ENCODE measurements around the gene GLI1.

GLI1 gene

DNA sequence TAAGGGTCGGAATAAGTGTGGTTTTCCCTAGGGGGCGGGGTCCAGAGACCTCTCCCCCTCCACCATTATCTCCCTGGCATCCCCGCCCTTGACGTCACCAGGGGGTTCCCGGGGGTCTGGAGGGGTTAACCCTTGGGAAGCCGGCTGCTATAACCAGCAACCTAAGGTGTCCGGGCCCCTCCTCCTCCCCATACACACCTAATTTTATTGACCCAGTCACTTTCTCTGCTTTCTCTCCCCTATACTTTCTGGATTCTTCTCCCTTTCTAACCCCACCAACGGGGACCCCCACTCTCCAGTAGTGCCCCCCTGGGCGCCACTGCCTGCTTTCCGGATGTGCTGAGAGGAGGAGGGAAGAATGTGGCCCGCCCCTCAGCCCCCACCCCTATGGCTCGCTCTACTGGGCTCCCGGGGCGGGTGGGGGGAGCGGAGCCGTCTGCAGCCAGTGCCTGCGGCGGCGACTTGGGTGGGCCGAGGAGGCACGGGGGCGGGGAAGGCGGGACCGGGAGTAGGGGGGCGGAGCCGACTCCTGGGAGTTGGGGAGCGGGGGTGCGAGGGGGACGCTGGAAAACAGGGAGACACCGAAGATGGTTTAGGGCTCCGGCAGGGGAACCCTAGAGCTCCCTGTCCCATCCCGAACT is 1.8 kb downstream of the GLI1 start:
- DNase-seq (ENCODE audit: low spot score), result peak; percentile 90

DNA sequence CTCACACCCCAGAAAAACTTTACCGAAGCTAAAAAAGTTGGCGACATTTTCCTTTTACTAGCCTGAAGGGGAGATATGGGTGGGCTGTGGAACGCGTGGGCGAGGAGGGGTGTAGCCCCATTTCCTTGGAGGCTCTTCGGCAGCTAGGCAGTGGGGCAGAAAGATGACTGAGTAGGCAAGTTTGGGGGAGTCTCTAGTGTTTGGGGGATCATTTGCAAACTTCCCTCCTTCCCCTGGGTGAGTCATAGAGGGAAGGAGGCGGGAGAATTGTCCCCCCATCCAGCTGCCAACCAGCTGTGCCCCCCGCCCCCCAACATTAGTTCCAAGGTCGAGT is 2.3 kb downstream of the GLI1 start:
- DNase-seq (ENCODE audit: low spot score), result peak; percentile 78

DNA sequence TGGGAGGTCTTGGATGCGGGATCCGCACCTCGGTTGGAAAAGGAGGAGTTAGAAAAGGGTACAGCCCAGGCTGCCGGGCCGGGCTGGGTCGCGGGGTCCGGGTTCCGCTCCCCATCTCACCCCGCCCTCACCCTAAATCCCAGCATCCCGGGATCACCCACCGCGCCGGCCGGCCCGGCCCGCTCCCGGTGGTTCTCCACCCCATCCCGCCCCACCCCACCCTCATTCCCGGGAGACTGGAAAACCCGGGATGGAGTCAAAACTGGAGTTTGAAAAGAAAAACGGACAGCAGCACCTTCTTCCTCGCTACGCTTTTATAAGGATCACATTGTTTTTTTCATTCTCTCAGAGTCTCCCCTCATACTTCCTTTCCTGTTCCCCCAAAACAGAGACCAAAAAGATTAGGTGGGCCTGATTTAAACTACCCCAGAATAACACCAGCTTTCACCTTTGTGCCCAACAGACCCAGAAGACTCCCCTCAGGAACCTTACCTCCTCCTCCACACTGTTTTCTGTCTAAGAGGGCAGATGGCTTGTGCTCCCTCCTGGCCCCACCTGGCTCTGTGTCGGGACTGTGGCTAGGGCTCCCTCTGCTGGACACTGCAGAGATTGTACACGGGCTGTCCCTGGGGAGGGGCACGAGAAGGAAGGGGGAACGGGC is 2.8 kb downstream of the GLI1 start:
- DNase-seq (ENCODE audit: low spot score), result peak; percentile 88

DNA sequence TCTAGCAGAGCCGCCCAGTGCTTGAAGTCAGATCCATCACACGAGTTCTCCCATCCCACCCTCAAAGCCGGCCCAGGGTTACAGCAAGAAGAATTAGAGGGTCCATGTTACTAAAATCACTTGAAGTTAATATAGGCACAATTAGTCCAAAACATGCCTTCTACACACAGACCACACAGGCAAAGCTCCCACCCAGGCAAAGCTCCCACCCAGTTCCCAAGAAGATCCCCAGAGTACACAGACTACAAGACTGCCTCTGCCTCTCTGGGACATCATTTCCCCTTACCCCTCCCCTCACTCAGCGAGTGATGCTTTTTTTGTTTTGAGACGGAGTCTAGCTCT is 3.3 kb downstream of the GLI1 start:
- DNase-seq (ENCODE audit: low spot score), result no peak

DNA sequence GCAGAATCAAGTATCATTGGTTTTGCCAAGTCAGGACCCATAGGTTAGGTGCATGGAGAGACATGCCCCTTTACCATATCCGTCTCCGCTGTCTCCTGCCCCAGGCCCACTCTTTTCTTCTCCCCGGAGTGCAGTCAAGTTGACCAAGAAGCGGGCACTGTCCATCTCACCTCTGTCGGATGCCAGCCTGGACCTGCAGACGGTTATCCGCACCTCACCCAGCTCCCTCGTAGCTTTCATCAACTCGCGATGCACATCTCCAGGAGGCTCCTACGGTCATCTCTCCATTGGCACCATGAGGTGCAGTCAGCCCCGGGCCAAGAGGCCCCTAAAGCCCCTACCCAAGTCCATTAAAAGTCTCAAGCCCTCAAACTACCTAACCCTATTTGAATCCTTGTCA is 5.0 kb downstream of the GLI1 start:
- no peak for DNase-seq (ENCODE audit: low spot score)

DNA sequence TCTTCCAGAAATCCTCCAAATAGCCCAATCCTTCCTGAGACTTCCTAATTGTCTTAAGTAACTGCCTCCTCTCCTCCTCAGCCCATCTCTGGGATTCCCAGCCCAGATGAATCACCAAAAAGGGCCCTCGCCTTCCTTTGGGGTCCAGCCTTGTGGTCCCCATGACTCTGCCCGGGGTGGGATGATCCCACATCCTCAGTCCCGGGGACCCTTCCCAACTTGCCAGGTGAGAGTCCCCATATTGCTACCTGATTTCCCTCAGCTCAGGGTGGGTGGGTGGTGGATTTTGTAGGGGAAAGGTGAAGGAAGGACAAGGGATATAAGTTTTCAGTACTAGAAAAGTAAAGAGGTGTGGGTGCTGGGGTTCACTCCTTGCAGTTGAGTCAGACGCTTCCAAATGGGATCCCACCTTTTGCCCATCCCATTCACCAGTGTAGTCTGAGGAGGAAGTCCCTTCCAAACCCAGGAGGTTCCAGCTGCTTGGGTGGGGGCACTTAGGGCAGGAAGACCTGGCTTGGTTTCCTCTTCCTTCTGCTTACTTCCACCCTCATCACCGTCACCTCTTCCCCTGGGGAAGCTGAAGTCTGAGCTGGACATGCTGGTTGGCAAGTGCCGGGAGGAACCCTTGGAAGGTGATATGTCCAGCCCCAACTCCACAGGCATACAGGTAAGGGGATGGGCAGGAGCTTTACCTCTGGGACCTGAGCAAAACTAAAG is 5.6 kb downstream of the GLI1 start:
- no peak for DNase-seq (ENCODE audit: low spot score)

DNA sequence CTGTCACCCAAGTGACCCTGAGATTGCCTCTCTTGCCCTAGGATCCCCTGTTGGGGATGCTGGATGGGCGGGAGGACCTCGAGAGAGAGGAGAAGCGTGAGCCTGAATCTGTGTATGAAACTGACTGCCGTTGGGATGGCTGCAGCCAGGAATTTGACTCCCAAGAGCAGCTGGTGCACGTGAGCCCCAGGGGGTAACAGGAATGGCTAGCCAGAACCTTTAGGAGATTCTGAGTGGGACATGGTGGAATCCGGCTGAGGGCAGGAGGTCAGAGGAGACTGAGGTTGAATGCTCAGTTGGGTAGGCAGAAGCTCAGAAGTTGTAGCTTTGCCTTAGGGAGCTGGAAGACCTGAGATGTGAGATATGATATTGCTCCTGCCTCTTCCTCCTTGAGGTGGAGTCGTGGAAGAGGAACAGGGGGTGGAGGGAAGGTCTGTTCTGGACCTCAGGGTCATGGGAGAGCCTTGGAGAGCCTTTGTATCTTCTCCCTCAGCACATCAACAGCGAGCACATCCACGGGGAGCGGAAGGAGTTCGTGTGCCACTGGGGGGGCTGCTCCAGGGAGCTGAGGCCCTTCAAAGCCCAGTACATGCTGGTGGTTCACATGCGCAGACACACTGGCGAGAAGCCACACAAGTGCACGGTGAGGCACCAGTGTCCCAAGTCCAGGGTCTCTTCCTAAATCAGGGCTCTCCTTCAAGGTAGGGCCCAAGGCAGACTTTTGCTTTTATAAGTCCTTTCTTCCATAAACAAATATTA is 6.3 kb downstream of the GLI1 start:
- no peak for DNase-seq (ENCODE audit: low spot score)

DNA sequence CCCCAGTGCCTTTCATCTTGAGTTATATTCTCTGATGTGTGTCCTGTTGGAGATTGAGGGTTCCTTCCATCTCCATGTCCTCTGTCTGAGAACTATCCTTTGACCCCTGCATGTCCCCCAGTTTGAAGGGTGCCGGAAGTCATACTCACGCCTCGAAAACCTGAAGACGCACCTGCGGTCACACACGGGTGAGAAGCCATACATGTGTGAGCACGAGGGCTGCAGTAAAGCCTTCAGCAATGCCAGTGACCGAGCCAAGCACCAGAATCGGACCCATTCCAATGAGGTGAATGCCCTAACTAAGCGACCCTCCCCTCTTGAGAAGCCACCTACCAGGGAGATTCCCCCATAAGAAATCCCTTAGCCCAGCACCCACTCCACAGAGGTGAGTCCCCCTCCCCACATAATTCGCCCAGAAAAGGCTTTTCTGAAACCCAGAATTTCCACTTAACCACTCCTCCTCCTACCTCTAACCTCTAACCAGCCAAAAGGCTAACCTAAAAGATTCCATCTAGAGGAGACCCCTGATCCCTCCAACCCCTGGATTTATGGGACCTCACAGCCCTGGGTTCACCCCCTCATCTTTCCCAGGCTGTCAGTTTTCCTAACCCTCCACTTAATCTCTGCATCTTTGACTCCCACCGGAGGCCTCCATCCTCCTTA is 7.8 kb downstream of the GLI1 start:
- no peak for DNase-seq (ENCODE audit: low spot score)

DNA sequence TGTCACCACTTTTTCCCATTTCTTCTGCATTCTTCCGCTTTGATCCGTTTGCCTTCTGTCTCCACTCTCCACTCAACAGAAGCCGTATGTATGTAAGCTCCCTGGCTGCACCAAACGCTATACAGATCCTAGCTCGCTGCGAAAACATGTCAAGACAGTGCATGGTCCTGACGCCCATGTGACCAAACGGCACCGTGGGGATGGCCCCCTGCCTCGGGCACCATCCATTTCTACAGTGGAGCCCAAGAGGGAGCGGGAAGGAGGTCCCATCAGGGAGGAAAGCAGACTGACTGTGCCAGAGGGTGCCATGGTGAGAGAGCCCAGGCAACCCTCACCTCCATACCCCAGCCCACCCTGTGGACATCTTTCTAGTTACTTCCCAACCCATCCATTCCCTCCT is 8.3 kb downstream of the GLI1 start:
- DNase-seq (ENCODE audit: low spot score), result no peak

DNA sequence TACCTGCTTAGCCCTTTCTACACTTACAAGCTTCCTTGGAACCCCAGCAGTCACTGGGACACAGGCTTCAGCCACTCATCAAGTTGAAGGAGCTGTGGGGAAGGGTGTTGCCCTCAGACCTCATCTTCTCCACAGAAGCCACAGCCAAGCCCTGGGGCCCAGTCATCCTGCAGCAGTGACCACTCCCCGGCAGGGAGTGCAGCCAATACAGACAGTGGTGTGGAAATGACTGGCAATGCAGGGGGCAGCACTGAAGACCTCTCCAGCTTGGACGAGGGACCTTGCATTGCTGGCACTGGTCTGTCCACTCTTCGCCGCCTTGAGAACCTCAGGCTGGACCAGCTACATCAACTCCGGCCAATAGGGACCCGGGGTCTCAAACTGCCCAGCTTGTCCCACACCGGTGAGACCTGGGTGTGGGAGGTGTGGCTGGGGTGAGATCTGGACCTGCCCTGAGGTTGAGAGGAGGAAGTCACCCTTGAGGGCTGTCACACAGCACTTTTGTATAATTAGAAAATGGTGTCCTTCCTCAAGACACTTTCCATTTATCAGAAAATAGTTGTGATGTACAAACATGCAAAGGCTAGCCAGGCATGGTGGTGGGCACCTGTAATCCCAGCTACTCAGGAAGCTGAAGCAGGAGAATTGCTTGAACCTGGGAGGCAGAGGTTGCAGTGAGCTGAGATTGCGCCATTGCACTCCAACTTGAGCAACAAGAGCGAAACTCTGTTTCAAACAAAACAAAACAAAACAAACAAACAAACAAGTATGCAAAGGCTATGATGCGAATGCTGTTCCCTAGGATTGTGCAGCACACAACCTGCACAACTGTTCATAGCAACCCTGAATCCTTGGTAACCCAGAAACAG is 9.9 kb downstream of the GLI1 start:
- no peak for DNase-seq (ENCODE audit: low spot score)

DNA sequence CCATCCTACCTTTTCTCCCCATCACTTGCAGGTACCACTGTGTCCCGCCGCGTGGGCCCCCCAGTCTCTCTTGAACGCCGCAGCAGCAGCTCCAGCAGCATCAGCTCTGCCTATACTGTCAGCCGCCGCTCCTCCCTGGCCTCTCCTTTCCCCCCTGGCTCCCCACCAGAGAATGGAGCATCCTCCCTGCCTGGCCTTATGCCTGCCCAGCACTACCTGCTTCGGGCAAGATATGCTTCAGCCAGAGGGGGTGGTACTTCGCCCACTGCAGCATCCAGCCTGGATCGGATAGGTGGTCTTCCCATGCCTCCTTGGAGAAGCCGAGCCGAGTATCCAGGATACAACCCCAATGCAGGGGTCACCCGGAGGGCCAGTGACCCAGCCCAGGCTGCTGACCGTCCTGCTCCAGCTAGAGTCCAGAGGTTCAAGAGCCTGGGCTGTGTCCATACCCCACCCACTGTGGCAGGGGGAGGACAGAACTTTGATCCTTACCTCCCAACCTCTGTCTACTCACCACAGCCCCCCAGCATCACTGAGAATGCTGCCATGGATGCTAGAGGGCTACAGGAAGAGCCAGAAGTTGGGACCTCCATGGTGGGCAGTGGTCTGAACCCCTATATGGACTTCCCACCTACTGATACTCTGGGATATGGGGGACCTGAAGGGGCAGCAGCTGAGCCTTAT is 10.8 kb downstream of the GLI1 start:
- no peak for DNase-seq (ENCODE audit: low spot score)

DNA sequence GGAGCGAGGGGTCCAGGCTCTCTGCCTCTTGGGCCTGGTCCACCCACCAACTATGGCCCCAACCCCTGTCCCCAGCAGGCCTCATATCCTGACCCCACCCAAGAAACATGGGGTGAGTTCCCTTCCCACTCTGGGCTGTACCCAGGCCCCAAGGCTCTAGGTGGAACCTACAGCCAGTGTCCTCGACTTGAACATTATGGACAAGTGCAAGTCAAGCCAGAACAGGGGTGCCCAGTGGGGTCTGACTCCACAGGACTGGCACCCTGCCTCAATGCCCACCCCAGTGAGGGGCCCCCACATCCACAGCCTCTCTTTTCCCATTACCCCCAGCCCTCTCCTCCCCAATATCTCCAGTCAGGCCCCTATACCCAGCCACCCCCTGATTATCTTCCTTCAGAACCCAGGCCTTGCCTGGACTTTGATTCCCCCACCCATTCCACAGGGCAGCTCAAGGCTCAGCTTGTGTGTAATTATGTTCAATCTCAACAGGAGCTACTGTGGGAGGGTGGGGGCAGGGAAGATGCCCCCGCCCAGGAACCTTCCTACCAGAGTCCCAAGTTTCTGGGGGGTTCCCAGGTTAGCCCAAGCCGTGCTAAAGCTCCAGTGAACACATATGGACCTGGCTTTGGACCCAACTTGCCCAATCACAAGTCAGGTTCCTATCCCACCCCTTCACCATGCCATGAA is 11.5 kb downstream of the GLI1 start:
- no peak for DNase-seq (ENCODE audit: low spot score)

DNA sequence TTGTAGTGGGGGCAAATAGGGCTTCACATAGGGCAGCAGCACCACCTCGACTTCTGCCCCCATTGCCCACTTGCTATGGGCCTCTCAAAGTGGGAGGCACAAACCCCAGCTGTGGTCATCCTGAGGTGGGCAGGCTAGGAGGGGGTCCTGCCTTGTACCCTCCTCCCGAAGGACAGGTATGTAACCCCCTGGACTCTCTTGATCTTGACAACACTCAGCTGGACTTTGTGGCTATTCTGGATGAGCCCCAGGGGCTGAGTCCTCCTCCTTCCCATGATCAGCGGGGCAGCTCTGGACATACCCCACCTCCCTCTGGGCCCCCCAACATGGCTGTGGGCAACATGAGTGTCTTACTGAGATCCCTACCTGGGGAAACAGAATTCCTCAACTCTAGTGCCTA is 12.1 kb downstream of the GLI1 start:
- no peak for DNase-seq (ENCODE audit: low spot score)

DNA sequence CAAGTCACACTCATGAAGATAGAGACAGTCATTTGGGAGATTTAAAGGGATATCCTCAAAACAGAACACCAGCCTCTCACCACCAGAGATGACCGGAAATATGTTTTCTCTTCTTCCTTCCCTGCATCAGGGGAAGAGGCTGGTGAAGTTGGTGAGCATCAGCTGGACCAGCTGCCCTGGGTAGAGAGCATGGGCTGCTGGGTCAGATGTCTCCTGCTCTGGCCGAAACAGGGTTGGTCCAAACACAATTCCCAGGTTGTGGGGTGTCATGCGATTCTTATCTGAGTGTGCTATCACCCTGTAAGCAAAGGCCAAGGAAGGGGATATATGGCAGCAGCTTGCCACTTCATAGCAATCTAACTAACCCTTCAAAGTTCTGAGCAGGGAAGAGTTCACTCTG is 12.8 kb downstream of the GLI1 start:
- no peak for DNase-seq (ENCODE audit: low spot score)

DNA sequence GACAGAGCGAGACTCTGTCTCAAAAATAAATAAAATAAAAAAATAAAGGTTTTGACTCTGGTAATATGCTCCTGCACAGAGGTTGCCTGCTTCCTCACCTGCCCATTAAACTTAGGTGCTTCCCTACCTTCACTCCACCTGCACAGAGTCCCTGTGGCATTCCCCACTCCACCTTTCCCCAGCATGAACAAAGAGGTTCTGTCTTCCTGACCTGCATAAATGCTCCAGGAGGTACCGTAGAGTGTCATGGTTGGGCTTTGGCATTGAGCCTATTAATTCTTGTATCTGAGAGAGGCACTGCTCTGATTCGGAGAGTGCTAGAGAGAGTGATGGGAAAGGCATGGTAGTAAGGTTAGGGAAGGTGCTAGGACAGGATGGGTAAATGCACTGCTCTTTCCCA is 13.8 kb downstream of the GLI1 start:
- no peak for DNase-seq (ENCODE audit: low spot score)

DNA sequence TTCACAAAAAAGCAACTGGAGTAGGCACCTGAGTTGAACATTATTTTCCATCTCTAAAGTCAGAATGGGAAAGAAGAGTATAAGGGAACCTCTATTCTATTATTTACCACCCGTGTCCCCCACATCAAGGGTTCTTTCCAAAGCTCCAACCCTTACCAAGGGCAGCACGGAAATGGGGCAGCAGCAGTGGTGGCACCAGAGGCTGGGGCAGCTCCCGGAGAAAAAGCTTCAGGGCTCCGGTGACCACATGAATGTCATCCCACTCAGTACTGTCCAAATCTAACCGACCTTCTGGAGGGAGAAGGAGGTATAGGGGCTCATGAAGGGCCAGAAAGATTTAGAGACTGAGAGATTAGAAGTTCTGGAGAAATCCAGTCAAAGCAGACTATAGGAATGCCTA is 14.3 kb downstream of the GLI1 start:
- no peak for DNase-seq (ENCODE audit: low spot score)

DNA sequence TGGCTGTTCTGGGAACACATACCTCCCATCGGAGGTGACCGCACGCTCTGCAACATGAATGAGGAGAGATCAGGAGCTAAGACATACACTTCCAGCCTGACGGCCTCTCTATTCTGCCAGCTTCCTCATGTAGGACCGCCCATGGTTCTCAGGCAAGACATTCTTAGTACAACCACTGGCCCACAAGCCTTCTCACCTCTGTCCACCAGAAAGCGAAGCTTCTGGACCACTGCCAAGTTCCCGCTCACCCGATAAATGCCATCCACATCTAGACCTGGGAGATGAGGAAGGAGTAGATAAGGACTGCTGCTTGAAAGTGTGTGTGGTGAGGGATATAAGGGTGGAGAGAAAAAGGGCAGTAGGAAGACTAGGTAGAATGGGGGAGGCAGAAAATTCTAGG is 14.8 kb downstream of the GLI1 start:
- DNase-seq (ENCODE audit: low spot score), result no peak

DNA sequence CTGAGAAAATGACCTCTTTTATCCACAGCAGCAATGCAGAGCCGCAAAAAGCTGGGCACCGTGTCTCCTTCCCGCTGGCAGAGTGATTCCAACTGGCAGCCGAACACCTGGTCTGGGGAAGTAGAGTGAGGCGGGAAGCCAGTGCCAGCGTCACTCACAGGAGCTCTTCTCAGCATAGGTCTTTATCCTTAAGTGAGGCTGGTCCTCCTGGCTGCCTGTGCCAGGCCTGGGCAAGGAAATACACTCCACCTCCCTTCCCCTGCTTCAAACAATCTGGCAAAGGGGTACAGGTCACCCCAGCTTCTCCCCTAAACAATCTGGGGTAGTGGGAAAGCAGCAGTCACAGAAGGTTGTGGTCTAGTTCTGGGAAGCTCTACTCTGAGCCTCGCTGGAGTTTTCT is 15.3 kb downstream of the GLI1 start:
- no peak for DNase-seq (ENCODE audit: low spot score)

DNA sequence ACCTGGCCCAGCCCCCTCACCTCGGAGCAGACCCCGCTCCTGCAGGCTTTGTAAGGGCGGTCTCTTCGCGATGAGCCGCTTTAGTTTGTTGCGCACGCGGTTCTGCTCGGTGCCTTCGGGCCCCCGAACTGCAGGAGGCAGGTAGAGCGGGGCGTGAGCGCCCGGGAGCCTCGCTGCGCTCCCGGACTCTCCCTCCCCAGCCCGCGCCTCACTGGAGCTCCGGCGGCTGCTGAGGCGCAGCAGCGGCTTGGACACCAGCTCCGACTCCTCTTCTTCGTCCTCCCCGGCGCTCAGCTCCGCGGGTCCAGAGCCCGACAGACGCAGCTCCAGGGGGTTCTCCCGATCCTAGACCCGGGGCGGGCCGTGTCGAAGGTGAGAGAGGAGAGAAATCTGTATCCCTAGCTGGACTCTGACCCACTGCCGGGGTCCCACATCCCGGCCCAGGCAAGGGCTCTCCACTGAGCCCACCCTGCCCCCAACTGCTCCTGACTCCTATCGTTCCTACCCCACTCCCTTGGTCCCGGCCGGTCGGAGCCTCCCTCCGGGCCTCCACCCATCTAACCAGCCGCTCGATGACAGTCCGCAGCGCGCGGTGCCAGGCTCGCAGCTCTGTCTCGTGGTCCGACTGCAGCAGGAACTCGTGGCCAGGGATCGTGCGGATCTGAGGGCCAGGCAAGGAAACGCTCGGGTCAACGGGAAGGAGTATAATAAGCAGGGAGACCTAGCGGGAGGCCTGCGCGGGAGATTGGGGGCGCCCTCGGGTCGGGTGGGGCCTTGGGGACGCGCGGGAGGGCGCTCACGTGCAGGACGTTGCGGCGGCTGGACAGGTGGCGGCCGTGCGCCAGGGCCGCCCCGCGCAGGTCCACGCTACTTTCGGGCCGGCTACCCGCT is 15.9 kb downstream of the GLI1 start:
- no peak for DNase-seq (ENCODE audit: low spot score)

Measured in left forelimb (tissue), 1 donor.